Measurements from ENCODE around the gene SLC27A4. TPM values are rescaled to one million over a fixed set of nuclear protein-coding genes. Genes with fewer than 3 reads are reported as not detected.

The SLC27A4 gene
- polyA plus RNA-seq, 2 of the 4 experiments (the other 2 are of a cell fraction), result 14.5 to 27.0 TPM

DNA sequence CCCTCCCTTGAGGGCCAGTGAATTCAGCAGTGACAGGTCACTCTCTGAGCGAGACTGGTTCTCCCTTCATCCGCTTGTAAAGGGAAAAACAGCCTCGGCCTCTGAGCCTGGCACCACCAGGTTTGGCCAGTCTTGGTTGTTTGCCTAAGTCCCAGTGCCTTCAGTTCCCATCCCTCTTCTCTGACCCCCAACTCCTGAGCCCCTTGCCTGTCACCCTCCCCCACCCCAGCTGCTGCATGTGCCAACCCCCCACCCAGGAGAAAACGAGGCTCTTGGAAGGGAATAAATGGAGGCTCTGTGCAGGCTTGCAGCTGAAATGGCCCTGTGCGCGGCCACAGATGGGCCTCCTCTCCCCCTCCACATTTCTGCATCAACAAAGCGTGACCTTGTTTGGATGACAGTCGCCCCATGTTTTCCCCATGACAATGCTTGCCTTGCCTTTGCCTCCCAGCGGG lies 33.9 kb downstream of the SLC27A4 start:
- DNase-seq (ENCODE audit: low read depth in 1 of 2, low spot score in 1 of 2) (no peak), ATAC-seq (no peak), FAIRE-seq (no peak)
- TF ChIP-seq, protein P1, sequence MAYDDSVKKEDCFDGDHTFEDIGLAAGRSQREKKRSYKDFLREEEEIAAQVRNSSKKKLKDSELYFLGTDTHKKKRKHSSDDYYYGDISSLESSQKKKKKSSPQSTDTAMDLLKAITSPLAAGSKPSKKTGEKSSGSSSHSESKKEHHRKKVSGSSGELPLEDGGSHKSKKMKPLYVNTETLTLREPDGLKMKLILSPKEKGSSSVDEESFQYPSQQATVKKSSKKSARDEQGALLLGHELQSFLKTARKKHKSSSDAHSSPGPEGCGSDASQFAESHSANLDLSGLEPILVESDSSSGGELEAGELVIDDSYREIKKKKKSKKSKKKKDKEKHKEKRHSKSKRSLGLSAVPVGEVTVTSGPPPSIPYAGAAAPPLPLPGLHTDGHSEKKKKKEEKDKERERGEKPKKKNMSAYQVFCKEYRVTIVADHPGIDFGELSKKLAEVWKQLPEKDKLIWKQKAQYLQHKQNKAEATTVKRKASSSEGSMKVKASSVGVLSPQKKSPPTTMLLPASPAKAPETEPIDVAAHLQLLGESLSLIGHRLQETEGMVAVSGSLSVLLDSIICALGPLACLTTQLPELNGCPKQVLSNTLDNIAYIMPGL (CRISPR knock-in tag; IDR thresholded peaks at IDR 0.05; ENCODE audit: borderline replicate concordance), result no peak
- no peak for TF ChIP-seq SMC3 (IDR thresholded peaks at IDR 0.05)
- no peaks in the 10 kb centered on the region for H3K9me3 ChIP-seq
- no peak overlapping the region for H3K27ac ChIP-seq
- H3K4me2 ChIP-seq, result no peak overlapping the region
- ChIA-PET POLR2A (no interaction called here), CTCF (interaction anchor here (0.6 to 5.0 kb wide), 3 partner anchors 12 to 1053 kb away, joined by 3 to 39 read pairs (median 3); no protein-coding TSS in a partner anchor)
- H3K4me1 ChIP-seq, result peaks cover 19% of the 10 kb centered on the region; the same call in 2 of the 3 replicates
- 88% methylated on average over 9 of the region's 9 CpGs for WGBS (ENCODE audit: missing lambda C conversion rate)
- H3K4me3 ChIP-seq, result no peak overlapping the region

DNA sequence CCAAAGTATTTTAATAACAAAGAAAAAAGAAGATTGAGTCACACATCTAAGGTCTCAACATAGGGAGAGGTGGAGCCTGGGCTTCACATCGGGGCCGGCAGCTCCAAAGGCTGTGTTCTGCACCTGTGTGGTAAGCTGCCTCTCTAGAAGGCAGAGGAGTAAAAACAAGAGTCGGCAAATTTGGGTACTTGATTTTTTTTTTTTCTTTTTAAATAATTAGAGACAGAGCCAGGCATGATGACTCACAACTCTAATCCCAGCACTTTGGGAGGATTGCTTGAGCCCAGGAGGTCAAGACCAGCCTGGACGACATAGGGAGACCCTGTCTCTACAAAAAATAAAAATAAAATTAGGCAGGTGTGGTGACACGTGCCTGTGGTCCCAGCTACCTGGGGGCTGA lies 35.5 kb downstream of the SLC27A4 start:
- no peak for DNase-seq (ENCODE audit: low read depth in 1 of 2, low spot score in 1 of 2)
- peaks cover 14% of the 10 kb centered on the region; the same call in 2 of the 3 replicates for H3K4me1 ChIP-seq
- ChIA-PET POLR2A (no interaction called here), CTCF (interaction anchor here (0.6 to 3.6 kb wide), 5 partner anchors 14 to 80 kb away, joined by 3 to 19 read pairs (median 5); no protein-coding TSS in a partner anchor)
- H3K4me2 ChIP-seq, result no peak overlapping the region
- TF ChIP-seq, protein P2, sequence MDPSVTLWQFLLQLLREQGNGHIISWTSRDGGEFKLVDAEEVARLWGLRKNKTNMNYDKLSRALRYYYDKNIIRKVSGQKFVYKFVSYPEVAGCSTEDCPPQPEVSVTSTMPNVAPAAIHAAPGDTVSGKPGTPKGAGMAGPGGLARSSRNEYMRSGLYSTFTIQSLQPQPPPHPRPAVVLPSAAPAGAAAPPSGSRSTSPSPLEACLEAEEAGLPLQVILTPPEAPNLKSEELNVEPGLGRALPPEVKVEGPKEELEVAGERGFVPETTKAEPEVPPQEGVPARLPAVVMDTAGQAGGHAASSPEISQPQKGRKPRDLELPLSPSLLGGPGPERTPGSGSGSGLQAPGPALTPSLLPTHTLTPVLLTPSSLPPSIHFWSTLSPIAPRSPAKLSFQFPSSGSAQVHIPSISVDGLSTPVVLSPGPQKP (IDR thresholded peaks at IDR 0.05; ENCODE audit: low read depth, low read length), result no peak
- TF ChIP-seq ZSCAN20 (CRISPR knock-in tag; IDR thresholded peaks at IDR 0.05), result no peak
- no peak for TF ChIP-seq TFCP2L1 (CRISPR knock-in tag; IDR thresholded peaks at IDR 0.05)
- TF ChIP-seq MAFK (IDR thresholded peaks at IDR 0.05; ENCODE audit: partially characterized antibody), result peak; percentile 36
- no peak for TF ChIP-seq CEBPB (IDR thresholded peaks at IDR 0.05)
- no peak overlapping the region for H3K4me3 ChIP-seq
- WGBS (ENCODE audit: missing lambda C conversion rate), result 83% methylated on average over 5 of the region's 5 CpGs
- no peaks in the 10 kb centered on the region for H3K9me3 ChIP-seq
- no peak overlapping the region for H3K27ac ChIP-seq
- FAIRE-seq, result no peak
- no peak for ATAC-seq

DNA sequence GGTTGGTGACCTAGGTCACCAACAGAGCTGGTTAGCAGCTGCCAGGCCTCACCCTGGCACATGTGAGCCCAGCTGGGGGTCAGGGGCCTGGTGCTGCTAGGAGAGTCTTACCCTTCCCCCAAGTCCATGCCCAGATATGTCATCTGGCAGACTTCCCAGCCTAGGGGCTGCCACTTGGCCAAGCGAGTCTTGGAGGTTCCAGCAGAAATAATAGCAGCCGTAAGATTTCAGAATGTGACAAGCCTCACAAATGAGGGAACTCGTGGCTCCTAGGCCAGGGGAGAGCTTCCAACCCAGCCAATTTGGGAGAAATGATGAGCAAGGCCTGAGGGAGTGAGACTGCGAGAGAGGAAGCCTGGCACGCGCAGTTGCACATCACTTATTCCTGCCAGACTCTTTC lies 41.9 kb downstream of the SLC27A4 start:
- ChIA-PET CTCF (interaction anchor here (0.8 to 3.1 kb wide), 6 partner anchors 12 to 56 kb away, joined by 3 to 17 read pairs (median 6); partner anchors contain the start of gene CERCAM), POLR2A (interaction anchor here (1.8 kb wide), 1 partner anchor 11 kb away, joined by 5 read pairs; the partner anchor contains the start of gene URM1)
- WGBS (ENCODE audit: missing lambda C conversion rate), result 85% methylated on average over 6 of the region's 6 CpGs
- no peak overlapping the region for H3K4me3 ChIP-seq
- TF ChIP-seq CBX8 (IDR thresholded peaks at IDR 0.05) (no peak), RNF2 (IDR thresholded peaks at IDR 0.05; ENCODE audit: borderline replicate concordance, low read depth) (no peak), CHD2 (IDR thresholded peaks at IDR 0.05; ENCODE audit: low read length, partially characterized antibody) (no peak), NPAS2 (CRISPR knock-in tag; IDR thresholded peaks at IDR 0.05; ENCODE audit: borderline replicate concordance) (no peak), ZFP36 (IDR thresholded peaks at IDR 0.05; ENCODE audit: borderline replicate concordance, partially characterized antibody) (no peak), ZNF302 (CRISPR knock-in tag; IDR thresholded peaks at IDR 0.05) (no peak), NR3C1 (IDR thresholded peaks at IDR 0.05) (no peak), EHMT2 (IDR thresholded peaks at IDR 0.05; ENCODE audit: low read depth) (no peak), KDM1A (IDR thresholded peaks at IDR 0.05; ENCODE audit: low read depth) (no peak)
- TF ChIP-seq, protein P3, sequence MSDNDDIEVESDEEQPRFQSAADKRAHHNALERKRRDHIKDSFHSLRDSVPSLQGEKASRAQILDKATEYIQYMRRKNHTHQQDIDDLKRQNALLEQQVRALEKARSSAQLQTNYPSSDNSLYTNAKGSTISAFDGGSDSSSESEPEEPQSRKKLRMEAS (IDR thresholded peaks at IDR 0.05), result no peak
- TF ChIP-seq, protein P2 (IDR thresholded peaks at IDR 0.05; ENCODE audit: low read depth, low read length), result no peak
- TF ChIP-seq, protein P4, sequence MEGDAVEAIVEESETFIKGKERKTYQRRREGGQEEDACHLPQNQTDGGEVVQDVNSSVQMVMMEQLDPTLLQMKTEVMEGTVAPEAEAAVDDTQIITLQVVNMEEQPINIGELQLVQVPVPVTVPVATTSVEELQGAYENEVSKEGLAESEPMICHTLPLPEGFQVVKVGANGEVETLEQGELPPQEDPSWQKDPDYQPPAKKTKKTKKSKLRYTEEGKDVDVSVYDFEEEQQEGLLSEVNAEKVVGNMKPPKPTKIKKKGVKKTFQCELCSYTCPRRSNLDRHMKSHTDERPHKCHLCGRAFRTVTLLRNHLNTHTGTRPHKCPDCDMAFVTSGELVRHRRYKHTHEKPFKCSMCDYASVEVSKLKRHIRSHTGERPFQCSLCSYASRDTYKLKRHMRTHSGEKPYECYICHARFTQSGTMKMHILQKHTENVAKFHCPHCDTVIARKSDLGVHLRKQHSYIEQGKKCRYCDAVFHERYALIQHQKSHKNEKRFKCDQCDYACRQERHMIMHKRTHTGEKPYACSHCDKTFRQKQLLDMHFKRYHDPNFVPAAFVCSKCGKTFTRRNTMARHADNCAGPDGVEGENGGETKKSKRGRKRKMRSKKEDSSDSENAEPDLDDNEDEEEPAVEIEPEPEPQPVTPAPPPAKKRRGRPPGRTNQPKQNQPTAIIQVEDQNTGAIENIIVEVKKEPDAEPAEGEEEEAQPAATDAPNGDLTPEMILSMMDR (IDR thresholded peaks at IDR 0.05), result no peak
- TF ChIP-seq, protein P5, sequence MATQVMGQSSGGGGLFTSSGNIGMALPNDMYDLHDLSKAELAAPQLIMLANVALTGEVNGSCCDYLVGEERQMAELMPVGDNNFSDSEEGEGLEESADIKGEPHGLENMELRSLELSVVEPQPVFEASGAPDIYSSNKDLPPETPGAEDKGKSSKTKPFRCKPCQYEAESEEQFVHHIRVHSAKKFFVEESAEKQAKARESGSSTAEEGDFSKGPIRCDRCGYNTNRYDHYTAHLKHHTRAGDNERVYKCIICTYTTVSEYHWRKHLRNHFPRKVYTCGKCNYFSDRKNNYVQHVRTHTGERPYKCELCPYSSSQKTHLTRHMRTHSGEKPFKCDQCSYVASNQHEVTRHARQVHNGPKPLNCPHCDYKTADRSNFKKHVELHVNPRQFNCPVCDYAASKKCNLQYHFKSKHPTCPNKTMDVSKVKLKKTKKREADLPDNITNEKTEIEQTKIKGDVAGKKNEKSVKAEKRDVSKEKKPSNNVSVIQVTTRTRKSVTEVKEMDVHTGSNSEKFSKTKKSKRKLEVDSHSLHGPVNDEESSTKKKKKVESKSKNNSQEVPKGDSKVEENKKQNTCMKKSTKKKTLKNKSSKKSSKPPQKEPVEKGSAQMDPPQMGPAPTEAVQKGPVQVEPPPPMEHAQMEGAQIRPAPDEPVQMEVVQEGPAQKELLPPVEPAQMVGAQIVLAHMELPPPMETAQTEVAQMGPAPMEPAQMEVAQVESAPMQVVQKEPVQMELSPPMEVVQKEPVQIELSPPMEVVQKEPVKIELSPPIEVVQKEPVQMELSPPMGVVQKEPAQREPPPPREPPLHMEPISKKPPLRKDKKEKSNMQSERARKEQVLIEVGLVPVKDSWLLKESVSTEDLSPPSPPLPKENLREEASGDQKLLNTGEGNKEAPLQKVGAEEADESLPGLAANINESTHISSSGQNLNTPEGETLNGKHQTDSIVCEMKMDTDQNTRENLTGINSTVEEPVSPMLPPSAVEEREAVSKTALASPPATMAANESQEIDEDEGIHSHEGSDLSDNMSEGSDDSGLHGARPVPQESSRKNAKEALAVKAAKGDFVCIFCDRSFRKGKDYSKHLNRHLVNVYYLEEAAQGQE (IDR thresholded peaks at IDR 0.05), result no peak
- H3K9me3 ChIP-seq, result no peaks in the 10 kb centered on the region
- no peak overlapping the region for H3K27ac ChIP-seq
- DNase-seq (ENCODE audit: low read depth in 1 of 2, low spot score in 1 of 2) (no peak), ATAC-seq (no peak), FAIRE-seq (no peak)
- H3K4me2 ChIP-seq, result no peak overlapping the region
- H3K4me1 ChIP-seq, result no peaks in the 10 kb centered on the region

Data from A549 (cell line).